GM12801 (cell line): ENCODE results near the gene CRYBG1.

ENCODE experiments used
- TF ChIP-seq, protein P1 (sequence below): IDR thresholded peaks from one replicate; pipeline ENCODE4 v1.5.1; 2011; ENCODE audit warnings: control low read depth; ENCODE audit not compliant: insufficient read length; ENCODE audit errors: extremely low read depth

Gene CRYBG1

DNA sequence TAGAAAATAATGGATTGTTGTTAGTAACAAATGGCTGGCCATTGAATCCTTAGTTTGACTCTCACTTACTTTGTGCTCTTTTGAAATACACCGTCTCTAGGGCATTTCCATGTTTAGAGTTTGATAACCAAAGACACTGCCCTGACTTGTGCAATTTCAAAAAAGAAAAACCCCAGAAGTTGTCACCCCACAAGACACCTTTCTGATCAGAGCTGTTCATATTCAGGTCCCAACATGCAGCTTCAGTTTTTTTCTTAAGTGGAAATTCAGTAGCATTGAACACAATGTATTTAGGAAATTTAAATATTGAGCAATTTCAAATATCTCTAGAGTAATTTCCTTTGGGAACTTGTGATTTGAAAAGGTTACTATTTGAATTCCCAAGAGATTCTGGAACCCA is 19.4 kb downstream of the CRYBG1 start:
- TF ChIP-seq, protein P1, sequence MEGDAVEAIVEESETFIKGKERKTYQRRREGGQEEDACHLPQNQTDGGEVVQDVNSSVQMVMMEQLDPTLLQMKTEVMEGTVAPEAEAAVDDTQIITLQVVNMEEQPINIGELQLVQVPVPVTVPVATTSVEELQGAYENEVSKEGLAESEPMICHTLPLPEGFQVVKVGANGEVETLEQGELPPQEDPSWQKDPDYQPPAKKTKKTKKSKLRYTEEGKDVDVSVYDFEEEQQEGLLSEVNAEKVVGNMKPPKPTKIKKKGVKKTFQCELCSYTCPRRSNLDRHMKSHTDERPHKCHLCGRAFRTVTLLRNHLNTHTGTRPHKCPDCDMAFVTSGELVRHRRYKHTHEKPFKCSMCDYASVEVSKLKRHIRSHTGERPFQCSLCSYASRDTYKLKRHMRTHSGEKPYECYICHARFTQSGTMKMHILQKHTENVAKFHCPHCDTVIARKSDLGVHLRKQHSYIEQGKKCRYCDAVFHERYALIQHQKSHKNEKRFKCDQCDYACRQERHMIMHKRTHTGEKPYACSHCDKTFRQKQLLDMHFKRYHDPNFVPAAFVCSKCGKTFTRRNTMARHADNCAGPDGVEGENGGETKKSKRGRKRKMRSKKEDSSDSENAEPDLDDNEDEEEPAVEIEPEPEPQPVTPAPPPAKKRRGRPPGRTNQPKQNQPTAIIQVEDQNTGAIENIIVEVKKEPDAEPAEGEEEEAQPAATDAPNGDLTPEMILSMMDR: no peak

DNA sequence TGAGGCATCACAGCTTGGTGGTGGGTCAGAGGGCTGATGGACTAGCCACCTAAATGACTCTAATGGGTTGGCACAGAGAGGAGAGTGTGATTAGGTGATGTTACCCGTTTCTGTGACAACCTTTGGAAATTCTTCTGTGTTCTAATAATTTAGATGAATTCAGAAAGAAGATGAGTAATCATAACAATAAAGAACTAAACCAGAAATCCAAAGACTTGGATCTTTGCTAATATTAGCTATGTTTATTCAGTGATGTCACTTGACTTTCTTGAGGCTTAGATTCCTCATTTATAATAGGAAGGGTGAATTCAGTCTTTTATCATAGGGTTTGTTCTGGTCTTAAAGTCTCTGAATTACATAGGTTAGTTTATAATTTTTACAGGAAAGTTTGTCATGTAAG is 19.9 kb downstream of the CRYBG1 start:
- TF ChIP-seq, protein P1: no peak

DNA sequence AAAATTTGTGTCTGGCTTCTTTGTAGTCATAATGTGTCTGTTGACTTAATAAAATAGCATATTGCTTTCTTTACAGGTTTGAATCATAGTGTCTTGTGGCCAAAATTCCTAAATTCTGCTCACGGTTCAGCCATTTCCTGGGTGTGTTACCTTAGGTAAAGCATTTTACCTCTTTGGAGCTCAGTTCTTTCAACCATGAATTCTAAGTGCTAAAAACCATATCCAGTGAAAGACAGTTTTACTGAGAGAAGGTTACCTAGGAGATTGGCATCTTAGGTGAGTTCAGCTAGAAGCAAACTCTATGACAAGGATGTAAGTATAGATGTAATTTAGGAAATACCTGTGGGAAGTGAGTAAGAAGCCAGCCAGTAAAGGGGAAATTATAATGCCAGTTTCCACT is 20.7 kb downstream of the CRYBG1 start:
- TF ChIP-seq, protein P1: no peak

DNA sequence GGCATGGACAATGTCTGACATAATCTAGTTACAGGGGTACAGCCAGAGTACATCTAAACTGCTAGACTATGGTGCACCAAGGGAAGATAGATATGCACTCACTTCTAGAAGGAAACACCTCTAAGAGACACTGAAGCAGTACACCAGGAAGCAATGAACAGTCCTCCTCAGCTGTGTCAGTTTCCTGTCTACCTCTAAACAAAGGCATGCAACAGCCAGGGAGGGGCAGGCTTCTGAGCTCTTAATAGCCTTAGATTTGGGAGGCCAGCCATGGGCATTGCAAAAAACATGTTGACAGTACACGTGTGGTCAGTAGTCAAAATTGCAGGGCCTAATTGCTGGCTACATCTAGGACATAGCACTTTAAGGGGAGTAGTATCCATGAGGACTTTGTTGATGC is 21.4 kb downstream of the CRYBG1 start:
- TF ChIP-seq, protein P1: no peak

DNA sequence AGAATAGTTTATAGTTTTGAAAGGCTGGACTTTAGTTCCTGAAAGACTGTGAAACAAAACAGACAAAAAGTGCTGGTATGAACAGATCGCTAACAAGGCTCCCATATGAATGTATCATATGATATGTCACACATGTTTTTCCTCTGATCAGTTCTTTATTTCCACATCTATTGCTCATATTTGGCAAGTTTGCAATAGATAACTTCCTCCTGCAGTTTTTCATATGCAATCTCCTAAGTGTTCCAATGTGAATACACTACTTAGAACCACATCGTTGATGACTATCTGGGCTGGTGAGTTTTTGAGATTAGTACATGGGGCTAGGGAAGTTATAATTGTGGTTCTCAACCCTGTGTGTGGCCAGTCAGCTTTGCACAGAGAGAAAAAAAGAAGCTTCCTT is 23.1 kb downstream of the CRYBG1 start:
- TF ChIP-seq, protein P1: no peak

DNA sequence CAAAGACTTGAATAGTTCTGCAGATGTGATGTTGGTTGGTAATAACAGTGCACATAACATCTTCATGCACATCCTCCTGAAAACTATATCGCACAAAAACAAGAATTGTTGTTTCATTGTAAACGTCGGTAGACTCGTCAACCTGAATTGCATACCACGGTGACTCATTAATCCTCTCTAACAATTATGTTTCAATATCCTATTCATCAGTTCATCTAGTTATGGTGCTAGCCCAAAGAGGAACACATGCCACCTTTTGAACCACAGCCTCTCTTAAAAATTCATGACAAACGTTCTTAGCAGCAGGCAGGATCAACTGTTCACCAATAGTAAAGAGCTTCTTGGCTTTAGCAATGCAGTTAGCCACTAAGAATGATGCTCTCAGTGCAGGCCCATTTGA is 25.0 kb downstream of the CRYBG1 start:
- TF ChIP-seq, protein P1: no peak

DNA sequence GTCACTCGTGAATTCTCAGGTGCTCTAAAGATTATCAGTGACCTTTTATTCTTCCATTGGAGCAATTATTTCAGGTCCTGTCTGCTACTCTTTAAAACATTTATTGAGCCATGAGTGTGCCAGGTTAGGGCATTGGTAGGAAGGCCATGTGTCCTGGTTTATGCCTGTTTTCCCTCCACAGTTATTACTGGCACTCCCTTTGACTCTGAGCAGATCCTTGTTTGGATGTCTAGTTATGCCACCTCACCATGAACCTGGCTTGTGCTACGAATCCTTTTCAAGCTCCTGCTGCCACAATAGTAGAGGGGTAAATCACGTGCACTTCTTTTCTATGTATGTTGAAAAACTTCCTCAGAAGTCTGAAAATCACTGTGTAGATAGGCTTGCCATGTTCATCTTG is 27.4 kb downstream of the CRYBG1 start:
- TF ChIP-seq, protein P1: no peak

DNA sequence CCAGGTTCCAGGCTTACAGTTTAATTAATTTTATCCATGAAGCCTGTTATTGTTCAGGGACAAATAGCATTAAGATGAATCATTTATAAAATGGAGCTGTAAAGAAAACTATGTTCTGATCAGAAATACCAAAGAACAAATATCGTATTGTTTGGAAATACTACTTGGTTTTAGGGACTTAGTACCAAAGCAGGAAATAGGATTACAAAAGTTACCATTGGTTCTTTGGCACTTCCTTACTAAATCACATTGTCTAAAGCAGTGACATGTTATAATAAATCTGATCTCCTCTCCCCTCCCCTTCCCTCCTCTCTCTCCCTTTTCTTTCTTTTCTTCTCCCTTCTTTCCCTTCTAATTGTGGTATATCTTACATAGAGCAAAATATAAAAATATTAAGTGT is 29.6 kb downstream of the CRYBG1 start:
- TF ChIP-seq, protein P1: no peak
